ENCODE data around the gene KCNS3. TPM values are rescaled to one million over a fixed set of nuclear protein-coding genes. Genes with fewer than 3 reads are reported as not detected.

KCNS3 gene
- total and polyA plus RNA-seq, 9 of the 15 experiments (the other 6 are each of a cell fraction or from before 2014, with no cell fraction given), result 0.01 to 0.75 (median 0.25) TPM

DNA sequence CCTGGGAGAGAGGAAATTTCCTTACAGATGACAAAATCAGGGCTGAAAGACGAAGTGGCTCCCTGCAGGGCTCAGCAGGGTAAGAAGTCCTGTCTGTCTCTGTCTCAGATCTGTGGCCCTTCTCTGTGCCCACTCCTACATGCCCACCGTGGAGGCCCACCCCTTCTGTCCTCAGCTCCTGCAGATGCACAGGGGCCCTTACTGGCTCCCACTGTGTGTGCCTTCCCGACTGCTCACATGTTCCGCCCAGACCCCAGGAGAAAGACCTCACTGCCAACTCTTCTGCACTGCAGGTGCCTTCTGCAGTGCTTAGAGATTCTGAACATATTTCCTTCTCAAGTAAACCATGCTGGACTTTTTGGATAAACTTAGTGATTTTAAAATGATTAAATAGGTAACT is 1.9 kb upstream of the KCNS3 start (continued):
- TF ChIP-seq, protein P1, sequence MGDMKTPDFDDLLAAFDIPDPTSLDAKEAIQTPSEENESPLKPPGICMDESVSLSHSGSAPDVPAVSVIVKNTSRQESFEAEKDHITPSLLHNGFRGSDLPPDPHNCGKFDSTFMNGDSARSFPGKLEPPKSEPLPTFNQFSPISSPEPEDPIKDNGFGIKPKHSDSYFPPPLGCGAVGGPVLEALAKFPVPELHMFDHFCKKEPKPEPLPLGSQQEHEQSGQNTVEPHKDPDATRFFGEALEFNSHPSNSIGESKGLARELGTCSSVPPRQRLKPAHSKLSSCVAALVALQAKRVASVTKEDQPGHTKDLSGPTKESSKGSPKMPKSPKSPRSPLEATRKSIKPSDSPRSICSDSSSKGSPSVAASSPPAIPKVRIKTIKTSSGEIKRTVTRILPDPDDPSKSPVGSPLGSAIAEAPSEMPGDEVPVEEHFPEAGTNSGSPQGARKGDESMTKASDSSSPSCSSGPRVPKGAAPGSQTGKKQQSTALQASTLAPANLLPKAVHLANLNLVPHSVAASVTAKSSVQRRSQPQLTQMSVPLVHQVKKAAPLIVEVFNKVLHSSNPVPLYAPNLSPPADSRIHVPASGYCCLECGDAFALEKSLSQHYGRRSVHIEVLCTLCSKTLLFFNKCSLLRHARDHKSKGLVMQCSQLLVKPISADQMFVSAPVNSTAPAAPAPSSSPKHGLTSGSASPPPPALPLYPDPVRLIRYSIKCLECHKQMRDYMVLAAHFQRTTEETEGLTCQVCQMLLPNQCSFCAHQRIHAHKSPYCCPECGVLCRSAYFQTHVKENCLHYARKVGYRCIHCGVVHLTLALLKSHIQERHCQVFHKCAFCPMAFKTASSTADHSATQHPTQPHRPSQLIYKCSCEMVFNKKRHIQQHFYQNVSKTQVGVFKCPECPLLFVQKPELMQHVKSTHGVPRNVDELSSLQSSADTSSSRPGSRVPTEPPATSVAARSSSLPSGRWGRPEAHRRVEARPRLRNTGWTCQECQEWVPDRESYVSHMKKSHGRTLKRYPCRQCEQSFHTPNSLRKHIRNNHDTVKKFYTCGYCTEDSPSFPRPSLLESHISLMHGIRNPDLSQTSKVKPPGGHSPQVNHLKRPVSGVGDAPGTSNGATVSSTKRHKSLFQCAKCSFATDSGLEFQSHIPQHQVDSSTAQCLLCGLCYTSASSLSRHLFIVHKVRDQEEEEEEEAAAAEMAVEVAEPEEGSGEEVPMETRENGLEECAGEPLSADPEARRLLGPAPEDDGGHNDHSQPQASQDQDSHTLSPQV (IDR thresholded peaks at IDR 0.05), result no peak
- TF ChIP-seq ZC3H8 (IDR thresholded peaks at IDR 0.05) (no peak), ZC3H11A (IDR thresholded peaks at IDR 0.05; ENCODE audit: low read depth, low read length) (no peak), SETDB1 (IDR thresholded peaks at IDR 0.05; ENCODE audit: low read length) (no peak), COPS2 (conservative IDR thresholded peaks at IDR 0.05) (no peak), CEBPG (CRISPR knock-in tag; IDR thresholded peaks at IDR 0.05) (no peak), CEBPG (tag; conservative IDR thresholded peaks at IDR 0.05 in 1 of 2, IDR thresholded peaks at IDR 0.05 in 1 of 2) (no peak), ARHGAP35 (IDR thresholded peaks at IDR 0.05; ENCODE audit: partially characterized antibody) (no peak), CBX3 (IDR thresholded peaks at IDR 0.05; ENCODE audit: borderline replicate concordance in 1 of 2, low read length in 2 of 2) (no peak)
- TF ChIP-seq, protein P2, sequence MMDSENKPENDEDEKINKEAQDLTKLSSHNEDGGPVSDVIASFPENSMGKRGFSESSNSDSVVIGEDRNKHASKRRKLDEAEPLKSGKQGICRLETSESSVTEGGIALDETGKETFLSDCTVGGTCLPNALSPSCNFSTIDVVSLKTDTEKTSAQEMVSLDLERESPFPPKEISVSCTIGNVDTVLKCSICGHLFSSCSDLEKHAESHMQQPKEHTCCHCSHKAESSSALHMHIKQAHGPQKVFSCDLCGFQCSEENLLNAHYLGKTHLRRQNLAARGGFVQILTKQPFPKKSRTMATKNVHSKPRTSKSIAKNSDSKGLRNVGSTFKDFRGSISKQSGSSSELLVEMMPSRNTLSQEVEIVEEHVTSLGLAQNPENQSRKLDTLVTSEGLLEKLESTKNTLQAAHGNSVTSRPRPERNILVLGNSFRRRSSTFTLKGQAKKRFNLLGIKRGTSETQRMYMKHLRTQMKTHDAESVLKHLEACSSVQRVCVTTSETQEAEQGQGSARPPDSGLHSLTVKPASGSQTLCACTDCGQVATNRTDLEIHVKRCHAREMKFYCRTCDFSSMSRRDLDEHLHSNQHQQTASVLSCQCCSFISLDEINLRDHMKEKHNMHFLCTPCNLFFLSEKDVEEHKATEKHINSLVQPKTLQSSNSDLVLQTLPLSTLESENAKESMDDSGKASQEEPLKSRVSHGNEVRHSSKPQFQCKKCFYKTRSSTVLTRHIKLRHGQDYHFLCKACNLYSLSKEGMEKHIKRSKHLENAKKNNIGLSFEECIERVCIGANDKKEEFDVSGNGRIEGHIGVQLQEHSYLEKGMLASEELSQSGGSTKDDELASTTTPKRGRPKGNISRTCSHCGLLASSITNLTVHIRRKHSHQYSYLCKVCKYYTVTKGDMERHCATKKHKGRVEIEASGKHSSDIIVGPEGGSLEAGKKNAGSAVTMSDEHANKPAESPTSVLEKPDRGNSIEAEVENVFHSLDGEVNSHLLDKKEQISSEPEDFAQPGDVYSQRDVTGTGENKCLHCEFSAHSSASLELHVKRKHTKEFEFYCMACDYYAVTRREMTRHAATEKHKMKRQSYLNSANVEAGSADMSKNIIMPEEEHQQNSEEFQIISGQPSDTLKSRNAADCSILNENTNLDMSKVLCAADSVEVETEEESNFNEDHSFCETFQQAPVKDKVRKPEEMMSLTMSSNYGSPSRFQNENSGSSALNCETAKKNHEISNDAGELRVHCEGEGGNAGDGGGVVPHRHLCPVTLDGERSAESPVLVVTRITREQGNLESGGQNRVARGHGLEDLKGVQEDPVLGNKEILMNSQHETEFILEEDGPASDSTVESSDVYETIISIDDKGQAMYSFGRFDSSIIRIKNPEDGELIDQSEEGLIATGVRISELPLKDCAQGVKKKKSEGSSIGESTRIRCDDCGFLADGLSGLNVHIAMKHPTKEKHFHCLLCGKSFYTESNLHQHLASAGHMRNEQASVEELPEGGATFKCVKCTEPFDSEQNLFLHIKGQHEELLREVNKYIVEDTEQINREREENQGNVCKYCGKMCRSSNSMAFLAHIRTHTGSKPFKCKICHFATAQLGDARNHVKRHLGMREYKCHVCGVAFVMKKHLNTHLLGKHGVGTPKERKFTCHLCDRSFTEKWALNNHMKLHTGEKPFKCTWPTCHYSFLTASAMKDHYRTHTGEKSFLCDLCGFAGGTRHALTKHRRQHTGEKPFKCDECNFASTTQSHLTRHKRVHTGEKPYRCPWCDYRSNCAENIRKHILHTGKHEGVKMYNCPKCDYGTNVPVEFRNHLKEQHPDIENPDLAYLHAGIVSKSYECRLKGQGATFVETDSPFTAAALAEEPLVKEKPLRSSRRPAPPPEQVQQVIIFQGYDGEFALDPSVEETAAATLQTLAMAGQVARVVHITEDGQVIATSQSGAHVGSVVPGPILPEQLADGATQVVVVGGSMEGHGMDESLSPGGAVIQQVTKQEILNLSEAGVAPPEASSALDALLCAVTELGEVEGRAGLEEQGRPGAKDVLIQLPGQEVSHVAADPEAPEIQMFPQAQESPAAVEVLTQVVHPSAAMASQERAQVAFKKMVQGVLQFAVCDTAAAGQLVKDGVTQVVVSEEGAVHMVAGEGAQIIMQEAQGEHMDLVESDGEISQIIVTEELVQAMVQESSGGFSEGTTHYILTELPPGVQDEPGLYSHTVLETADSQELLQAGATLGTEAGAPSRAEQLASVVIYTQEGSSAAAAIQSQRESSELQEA (IDR thresholded peaks at IDR 0.05; ENCODE audit: low read depth), result no peak
